HuH-7.5 (cell line): ENCODE results near the gene CNTROB.

Experiments
- DNase-seq: peaks from one replicate; pipeline ENCODE4 v3.0.0; 2011; ENCODE audit warnings: low spot score

CNTROB gene

DNA sequence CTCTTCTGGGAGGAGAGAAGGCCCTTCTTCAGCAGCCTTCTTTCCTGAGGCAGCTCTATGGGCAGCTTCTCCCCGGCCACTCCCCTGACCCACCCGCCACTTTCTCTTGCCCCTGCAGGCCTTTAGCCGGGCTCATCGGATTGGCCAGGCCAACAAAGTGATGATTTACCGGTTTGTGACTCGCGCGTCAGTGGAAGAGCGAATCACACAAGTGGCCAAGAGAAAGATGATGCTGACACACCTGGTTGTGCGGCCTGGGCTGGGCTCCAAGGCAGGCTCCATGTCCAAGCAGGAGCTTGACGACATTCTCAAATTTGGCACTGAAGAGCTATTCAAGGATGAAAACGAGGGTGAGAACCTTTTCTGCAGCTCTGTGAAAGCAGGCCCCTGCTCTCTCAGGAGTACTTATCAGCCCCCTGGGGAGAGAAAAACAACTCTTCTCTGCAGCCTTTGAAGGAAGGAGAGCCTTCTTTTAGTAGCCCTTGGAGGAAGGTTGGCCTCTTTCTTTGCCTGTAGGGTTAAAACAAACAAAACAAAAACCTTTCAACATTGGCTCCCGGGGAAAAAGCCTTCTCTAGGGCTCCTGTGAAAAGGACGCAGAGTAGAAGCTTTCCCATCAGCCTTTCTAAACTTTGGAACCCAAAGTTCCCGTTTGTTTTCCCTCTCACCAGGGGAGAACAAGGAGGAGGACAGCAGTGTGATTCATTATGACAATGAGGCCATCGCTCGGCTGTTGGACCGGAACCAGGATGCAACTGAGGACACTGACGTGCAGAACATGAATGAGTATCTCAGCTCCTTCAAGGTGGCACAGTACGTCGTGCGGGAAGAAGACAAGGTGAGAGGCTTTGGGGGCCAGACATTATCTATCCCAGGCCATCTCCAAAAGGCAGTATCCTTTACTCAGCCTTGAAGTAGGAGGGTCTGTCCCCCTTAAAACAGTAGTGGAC lies 28.6 kb upstream of the CNTROB start:
- no peak for DNase-seq

DNA sequence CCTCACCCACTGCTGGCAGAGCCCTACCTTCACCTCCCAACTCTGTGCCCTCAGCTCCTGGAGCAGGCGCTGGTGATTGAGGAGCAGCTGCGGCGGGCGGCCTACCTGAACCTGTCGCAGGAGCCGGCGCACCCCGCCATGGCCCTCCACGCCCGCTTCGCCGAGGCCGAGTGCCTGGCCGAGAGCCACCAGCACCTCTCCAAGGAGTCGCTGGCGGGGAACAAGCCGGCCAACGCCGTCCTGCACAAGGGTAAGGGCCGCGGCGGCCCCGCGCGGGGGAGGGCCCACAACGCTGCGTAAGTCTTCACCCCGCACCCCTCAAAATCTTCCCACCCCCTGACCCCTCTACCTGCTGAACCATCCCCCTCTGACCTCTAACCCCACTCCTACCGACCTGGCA lies 22.9 kb upstream of the CNTROB start:
- DNase-seq = no peak

DNA sequence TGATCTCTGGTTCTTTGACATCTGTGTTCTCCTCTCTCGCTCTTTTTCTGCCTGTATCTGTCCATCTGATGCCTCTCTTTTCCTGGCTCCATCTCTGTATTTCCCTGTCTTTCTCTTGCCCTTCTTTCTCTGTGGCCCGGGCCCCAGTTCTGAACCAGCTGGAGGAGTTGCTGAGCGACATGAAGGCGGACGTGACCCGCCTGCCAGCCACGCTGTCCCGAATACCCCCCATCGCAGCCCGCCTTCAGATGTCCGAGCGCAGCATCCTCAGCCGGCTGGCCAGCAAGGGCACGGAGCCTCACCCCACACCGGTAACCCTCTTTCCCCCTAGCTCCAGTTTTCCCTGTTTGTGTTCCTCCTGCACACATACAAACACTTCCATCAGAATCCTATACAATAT lies 21.7 kb upstream of the CNTROB start:
- DNase-seq = no peak

DNA sequence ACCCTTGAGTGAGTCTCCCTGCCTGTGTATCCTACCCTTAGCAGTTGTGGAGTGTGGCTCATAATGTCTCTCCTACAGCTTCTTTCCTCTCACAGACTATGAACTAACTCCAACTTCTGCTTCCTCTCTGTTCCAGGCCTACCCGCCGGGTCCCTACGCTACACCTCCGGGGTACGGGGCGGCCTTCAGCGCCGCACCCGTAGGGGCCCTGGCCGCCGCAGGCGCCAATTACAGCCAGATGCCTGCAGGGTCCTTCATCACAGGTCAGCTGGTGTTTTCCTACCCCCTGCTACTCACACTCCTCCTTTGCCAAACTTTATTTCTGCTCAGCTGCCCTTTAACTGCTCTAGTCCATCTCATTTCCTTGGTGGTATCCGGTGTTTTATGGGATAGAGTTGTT lies 21.3 kb upstream of the CNTROB start:
- DNase-seq = no peak

DNA sequence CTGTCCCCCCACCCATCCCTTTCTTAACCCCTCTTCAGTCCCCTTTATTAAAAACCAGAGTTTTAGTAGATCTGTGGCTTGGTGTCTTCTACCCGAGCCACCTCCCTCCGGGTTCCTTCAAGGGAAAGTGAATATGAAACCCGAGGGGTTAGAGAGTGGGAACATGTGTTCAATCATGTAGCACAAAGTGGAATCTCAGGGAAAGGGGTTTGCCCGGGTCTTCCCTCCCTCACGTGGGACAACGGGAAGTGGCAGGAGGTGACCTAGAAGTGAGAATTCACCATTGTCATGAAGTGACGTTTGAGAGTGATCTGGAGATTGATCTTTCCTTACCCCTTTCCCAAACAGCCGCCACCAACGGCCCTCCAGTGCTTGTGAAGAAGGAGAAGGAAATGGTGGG lies 20.9 kb upstream of the CNTROB start:
- DNase-seq = no peak

DNA sequence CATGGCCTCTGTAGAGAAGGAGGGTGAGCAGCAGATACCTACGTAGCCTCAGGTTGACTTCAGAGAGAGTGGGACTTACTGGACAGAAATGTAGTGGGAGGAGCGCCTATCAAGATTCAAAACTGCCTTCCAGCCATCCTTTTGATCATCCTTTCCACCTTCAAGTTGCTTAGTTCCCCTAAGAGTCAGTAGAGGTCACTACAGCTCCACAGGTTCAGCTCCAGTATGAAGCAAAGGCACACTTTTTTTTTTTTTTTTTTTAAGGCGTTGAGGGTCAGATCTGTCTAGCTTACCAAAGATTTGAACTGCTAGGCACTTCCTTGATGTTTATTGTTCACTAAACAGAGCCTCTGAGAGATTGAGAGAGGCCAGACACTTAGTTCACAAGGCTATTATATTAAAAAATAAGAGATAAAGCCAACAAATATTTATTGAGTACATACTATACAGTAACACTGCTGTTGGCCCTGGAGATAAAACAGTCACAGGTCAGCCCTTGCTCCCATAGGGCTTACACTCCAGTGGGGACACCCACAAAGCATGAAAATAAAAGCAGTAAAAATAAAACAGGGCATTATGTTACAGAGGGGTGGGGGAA lies 19.0 kb upstream of the CNTROB start:
- DNase-seq = peak; percentile 62

DNA sequence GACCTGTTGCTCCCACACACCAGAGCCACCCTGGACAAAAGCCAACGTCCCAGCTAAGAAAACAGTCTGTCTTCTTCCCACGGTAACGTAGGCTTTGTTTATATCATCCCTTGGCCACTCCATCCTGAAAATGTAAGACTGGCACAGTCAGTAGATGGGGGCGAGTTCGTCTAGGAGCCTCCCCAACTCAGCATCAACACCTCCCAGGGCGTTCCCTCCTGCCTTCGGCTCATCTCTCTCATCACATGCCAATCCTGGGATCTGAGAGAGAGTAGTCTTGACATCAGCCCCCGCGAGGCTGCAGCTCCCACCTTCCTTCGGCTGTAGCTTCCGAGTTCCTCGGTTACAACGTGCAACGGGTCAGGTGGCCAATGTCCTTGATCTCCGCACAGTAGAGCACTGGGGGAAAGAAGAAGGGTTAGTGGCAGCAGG lies 16.8 kb upstream of the CNTROB start:
- no peak for DNase-seq

DNA sequence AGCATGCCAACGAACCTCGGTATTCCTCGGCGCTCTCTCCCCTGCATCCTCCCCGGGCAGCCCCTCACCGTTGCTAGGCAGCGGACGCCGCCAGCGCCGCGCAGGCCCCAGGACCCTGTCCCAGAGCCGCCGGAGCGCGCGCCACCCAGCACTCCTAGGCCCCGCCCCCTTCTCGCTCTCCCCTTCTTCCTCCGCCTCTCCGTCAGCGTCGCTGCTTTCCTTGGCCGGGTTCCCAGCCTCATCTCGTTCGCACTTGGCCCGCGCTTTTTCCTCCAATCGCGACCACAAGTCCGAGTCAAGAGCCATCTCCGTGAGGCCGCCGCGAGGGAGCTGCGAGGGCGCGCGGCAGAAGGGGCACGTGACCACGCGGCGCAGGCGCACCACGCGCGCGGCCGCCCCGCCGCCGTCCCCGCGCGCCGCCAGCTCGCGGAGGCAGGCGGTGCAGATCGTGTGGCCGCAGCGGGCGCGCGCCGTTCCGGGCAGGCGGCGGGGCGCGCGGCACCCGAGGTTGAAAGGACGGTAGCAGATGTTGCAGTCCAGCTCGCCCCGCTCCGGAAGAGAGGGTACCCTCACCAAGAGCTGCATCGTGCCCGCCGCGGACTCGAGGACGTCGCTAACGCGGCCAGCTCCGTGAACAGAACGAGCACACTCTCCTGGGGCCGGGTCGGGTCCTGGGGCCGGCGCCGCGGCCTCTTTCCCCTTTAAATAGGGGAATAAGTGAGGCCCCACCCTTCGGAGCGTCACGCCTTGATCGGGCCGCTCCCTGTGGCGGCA lies 16.2 kb upstream of the CNTROB start, which contains the start of gene RNF227:
RNF227 (minus strand) TSS at position 679 of the 774 bp plus-strand sequence; CDS start at position 585, 94 bp downstream.
- DNase-seq = peak; percentile 56

DNA sequence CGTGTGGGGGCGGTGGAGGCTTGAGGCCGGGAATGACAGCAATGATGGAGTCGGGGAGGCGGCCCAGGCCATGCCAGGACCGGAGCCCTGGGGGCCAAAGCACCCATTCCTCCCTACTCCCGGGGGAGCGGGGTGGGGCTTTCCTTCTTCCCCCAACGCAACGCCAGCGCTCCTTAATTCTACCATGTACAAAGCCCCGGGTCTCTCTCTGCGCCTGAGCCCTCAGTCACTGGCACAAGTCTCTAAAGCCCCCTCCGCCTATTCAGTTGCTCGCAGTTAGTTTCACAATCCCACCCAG lies 15.7 kb upstream of the CNTROB start:
- no peak for DNase-seq

DNA sequence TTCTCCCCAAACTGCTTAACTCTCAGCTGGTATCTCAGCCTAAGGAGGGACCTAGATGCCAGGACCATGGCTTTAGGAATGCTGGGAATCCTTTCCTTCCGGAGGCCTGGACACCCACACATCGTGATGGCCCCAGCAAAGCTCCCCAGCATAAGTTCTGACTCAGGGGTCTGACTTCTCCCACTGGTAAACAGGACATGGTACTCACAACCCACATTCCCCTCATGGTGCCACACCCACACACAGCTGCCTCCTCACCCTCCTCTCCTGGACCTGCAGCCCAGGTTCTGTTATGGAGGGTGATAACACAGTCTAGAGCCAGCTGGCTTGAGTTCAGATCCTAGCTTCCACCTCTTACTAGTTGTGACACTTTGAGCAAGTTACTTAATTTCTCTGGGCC lies 15.2 kb upstream of the CNTROB start:
- no peak for DNase-seq

DNA sequence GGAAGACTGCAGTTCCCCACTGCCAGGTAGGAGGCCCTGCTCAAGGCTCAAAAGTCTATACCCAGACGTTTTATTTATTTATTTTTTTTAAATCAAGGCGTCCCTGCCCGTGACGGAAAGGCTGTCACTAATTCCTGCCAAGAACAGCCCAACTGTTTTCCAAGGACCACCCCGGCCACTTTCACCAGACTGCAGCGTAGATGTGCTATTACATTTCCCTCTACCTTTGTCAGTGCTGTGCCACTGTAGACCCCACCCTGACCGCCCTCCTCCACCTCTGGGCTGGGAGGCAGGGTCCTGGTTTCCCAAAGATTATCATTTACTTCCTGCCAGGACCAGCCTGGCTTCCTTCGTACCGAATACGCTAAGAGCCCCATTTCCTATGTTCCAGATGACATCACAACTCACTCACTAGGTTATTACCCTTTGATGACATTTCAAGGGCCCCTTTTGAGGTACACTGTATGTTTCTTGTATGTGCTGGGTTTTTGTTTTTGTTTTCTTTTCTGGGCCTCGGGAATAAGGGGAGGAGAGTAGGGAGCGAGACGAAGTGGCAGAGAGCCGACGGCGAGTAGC lies 9.6 kb upstream of the CNTROB start:
- no peak for DNase-seq

DNA sequence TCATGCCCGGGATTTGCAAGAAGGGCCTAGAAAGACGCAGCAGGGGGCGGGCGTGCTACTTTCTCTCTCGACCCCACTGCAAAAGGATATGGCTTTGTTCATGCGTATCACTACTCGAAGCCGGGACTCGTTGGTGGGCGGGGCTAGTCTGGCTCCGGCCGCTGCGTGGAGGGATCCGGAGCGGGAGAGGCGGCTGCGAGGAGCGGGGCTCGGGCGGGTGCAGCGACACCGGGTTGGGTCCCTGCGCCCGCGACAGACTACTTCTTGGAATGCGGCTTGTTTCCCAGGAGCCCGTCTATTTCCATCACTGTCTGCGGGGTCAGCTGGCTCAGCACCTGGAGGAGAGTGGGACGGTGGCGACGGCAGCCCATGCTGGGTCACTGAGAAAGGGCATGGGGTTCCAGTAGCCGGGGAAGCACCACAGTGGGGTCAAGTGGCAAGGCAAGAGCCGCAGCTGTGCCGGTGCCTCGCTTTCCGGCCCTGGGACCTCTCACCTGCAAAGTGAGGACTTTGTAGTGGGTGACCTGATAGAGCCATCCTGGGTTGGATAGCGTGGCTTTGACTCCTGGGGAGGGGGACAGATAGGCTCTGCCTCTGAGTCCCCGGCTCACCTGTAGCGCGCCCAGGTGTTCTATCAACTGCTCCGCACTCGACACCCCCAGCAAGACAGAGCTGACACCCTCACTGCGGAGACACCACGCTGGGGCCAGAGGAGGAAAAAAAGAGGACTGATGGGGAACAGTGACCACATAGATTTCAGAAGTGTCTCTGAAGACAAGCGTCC lies 9.0 kb upstream of the CNTROB start:
- DNase-seq = no peak

DNA sequence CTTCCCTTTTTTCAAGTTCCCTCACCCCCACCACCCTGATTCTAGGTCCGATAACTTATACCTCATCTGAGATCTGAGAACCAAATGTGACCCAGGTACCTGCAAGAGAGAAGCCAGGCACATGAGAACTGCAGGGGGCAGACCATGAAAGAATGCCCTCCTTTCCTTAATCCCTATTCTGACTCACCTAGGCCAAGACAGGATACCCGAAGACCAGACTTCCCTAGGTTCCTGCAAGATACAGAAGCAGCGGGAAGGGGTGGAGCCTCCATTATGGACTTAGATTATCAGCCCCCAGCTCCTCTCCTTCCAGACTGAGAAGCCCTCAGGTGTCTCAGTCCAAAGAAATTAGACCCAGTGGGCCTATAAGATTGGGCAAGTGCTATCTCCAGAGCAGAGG lies 4.4 kb upstream of the CNTROB start:
- DNase-seq = no peak

DNA sequence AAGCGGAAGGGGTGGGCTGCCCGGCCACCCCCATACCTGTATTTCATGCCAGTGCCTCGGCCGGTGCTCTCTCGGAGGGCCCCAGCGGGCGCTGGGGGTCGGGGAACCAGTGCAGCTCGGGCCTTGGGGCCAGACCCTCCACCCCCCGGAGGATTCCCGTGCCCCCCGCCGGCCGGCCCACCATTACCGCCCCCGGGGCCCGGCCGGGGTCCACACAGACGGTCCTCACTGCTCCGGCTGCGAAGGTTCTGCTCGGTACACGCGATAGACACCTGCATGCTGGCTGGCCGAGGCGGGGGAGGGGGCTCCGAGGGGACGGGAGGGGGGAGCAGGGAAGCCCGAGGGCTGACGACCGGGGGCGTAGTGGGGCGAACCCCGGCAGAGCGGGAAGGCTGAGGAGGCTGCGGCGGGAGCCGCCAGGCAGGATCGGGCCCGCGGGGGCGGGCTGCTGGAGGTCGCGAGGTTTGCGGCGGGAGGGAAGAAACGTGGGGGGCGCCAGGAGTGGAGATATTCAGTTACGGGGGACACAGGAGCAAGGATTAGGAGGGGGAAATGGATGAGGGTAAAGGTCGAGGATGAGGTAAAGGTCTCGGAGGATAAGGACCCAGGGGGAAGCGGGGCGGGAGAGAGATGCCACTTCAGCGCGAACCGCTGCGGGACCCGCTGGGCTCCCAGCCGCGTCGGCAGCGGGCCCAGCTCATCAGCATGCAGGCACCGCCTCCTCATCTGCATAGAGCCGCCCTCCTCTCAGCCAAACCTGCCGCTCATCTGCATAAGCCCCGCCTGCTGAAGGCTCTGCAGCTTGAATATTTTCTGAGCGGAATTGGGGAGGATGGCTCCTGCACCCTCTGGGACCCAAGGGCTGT lies 2.6 kb upstream of the CNTROB start, which contains the start of gene KCNAB3:
KCNAB3 (minus strand) TSS at position 699 of the 866 bp plus-strand sequence; CDS start at position 278, 421 bp downstream.
- no peak for DNase-seq

DNA sequence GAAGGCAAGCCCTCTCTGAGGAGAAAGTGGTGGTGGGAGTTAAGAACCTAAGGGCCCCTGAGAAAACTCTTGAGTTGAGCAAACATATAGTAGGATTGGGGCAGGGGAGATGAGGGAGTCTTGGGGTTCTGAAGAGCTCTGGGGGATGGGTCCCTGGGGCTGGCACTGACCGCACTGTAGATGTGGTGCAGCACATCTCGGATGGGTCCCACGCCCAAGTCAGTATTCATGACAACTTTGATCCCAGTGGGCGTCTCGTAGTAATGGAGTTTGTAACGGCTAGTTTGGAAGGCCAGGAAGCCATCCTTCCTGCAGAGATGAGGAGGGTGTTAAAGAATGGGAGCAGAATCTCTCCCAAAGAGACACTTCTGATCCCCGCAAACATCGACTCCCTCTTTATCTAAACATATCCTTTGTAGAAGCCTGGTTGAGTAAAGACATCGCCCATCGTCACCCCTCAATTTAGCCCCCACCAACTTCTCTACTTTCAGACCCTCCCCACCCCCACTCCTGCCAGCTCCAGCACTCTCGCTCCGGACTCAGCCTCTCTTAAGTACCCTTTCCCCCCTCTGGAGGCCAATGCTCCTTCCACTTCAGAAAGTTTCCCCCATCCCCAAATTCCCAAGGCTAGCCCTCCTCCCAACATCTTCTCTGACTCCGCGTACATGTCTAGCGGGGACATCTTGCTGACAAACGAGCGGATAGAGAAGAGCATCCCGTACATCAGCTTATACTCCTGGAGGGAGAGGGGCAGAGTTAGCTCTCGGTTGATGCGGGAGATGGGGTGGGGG lies 970 bp upstream of the CNTROB start:
- DNase-seq = no peak

DNA sequence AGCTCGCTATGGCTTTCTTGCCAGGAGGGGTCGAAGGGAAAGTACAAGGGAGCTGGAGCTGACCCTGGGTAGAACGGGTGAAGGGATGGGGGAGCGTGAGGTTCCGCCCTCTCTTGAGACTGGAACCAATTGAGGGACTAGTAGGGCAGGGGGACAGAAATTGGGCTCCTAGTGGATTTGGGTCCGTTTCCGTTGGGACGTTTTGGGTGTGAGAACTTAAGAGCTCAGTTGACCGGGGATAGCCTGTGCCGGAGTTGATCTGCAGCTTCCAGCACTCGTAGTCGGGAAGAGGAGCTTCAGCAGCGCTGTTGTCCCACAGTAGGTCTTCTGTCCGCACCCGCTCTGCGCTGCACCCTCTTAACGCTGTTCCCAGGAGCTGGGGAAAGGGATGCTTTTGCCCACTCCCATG lies 481 bp downstream of the CNTROB start:
- no peak for DNase-seq

DNA sequence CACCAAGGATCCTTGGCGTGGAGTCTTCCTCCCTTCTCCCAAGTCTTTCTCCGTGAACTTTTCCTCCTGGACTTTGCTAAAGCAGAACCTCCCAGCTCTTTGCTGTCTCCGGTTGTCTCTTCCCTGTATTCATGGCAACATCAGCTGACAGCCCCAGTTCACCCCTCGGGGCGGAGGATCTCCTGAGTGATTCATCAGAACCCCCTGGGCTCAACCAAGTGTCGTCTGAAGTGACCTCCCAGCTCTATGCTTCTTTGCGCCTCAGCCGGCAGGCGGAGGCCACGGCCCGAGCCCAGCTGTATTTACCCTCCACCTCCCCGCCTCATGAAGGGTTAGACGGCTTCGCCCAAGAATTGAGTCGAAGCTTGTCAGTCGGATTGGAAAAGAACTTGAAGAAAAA lies 943 bp downstream of the CNTROB start:
- peak; percentile 55 for DNase-seq

DNA sequence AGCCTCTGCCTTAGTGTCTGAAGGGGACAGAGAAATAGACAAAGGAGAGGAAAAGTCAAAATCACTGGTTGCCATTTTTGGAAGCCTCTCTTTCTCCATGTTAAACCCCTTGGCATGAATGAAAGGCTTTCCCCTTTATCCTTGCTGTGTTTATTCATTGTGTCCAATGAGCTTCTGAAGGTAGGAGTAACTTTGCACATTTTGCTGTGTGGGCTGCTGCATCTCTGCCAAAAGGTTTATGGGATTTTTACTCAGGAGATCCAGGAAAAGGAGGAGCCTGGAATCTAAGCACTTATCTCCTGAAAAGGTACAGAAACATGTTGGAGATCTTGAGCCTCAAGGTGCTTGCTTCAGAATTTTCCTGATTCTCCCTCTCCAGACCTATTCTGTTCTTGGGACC lies 3.9 kb downstream of the CNTROB start:
- DNase-seq = no peak

DNA sequence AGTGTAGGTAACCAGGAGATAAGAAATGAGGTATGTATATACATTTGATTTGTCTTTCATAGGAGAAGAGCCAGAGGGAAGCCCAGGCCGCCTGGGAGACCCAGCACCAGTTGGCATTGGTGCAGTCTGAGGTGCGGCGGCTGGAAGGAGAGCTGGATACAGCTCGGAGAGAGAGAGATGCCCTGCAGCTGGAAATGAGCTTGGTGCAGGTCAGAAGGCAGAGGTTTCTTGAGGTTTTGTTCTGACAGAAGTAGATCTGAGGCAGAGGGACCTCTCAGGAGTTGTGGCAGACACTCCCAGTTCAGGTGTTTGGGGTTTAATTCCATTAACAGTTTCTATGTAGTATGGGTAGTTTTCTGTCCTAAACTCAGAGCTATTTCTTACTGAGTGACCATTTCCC lies 8.0 kb downstream of the CNTROB start:
- no peak for DNase-seq

DNA sequence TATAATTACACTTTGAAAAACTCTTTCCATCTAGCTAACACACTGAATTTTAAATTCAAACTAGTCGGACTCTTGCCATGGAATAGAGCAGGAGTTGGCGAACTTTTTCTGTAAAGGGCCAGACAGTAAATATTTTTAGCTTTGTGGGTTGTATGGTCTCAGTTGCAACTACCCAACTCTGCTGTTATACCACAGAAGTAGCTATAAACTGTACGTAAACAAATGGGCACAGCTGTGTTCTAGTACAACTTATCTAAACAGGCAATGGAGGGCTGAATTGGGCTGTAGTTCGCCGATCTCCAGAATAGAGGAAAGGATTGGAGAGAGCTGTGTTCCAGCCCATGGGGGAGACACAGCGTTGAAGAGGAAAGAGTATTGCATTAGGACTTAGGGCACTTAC lies 8.7 kb downstream of the CNTROB start:
- no peak for DNase-seq
